ENCODE results near the gene SMCO2. TPM values are rescaled to one million over a fixed set of nuclear protein-coding genes. Genes with fewer than 3 reads are reported as not detected.

SMCO2 gene
- total and polyA plus RNA-seq, 10 of the 15 experiments (the other 5 are each of a cell fraction or from before 2014, with no cell fraction given): 0.11 to 2.3 (median 0.67) TPM

DNA sequence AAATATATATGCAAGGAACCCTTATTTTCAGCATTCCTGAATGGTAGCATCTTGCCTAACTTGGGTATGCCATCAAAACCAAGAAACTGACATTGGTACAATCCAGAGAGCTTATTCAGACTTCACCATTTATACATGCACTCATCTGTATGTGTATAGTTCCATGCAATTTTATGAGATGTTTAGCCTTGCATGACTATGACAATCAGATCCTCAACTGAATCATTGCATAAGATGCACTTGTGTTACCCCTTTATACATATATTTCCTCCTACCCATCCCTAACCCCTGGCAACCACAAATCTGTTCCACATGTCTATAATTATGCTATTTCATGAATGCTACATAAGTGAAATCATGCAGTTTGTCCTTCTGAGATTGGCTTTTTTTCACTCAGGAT lies 40.4 kb downstream of the SMCO2 start:
- Histone ChIP-seq H3K27ac (ENCODE audit: control insufficient read depth, insufficient read depth) (no peak overlapping the region), H4K20me1 (ENCODE audit: control insufficient read depth, insufficient read depth) (no peaks in the 10 kb centered on the region), H3K36me3 (ENCODE audit: control insufficient read depth in 2 of 2, insufficient read depth in 2 of 2, low read length in 1 of 2) (no peaks in the 10 kb centered on the region), H3K4me2 (ENCODE audit: control insufficient read depth, insufficient read depth) (no peak overlapping the region), H3K9ac (ENCODE audit: control insufficient read depth, insufficient read depth, low read length) (no peak overlapping the region), H3K4me3 (no peak overlapping the region), H3K27me3 (replicated peaks in 1 of 2; ENCODE audit: control insufficient read depth in 2 of 2, insufficient read depth in 2 of 2, low read length in 1 of 2) (no peaks in the 10 kb centered on the region), H3K9me3 (replicated peaks; ENCODE audit: control insufficient read depth, insufficient read depth, low read length) (no peaks in the 10 kb centered on the region), H3K4me1 (ENCODE audit: control insufficient read depth, insufficient read depth, low read length) (no peaks in the 10 kb centered on the region), H2AFZ (ENCODE audit: control insufficient read depth, low read depth, low read length) (no peak overlapping the region), H3K79me2 (ENCODE audit: control insufficient read depth, insufficient read depth, low read length) (no peaks in the 10 kb centered on the region)
- intact Hi-C loops (cut with micrococcal nuclease; ENCODE audit: unreplicated experiment) (no loop called here), in situ Hi-C loops (cut with MboI) (no loop called here)
- POLR2A ChIA-PET: no interaction called here
- no TSS peak for BruUV-seq (replicated peaks)
- CTCF ChIA-PET: no interaction called here
- no peak for TF ChIP-seq RFX5 (IDR thresholded peaks at IDR 0.05; ENCODE audit: low read depth, low read length)
- no peak for TF ChIP-seq ZBED1 (IDR thresholded peaks at IDR 0.05; ENCODE audit: borderline replicate concordance)
- TF ChIP-seq, protein P1, sequence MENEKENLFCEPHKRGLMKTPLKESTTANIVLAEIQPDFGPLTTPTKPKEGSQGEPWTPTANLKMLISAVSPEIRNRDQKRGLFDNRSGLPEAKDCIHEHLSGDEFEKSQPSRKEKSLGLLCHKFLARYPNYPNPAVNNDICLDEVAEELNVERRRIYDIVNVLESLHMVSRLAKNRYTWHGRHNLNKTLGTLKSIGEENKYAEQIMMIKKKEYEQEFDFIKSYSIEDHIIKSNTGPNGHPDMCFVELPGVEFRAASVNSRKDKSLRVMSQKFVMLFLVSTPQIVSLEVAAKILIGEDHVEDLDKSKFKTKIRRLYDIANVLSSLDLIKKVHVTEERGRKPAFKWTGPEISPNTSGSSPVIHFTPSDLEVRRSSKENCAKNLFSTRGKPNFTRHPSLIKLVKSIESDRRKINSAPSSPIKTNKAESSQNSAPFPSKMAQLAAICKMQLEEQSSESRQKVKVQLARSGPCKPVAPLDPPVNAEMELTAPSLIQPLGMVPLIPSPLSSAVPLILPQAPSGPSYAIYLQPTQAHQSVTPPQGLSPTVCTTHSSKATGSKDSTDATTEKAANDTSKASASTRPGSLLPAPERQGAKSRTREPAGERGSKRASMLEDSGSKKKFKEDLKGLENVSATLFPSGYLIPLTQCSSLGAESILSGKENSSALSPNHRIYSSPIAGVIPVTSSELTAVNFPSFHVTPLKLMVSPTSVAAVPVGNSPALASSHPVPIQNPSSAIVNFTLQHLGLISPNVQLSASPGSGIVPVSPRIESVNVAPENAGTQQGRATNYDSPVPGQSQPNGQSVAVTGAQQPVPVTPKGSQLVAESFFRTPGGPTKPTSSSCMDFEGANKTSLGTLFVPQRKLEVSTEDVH (IDR thresholded peaks at IDR 0.05; ENCODE audit: low read depth, partially characterized antibody): no peak
- no peak for TF ChIP-seq CBFB (IDR thresholded peaks at IDR 0.05; ENCODE audit: low read depth)
- TF ChIP-seq IRF4 (IDR thresholded peaks at IDR 0.05; ENCODE audit: low read depth, low read length): no peak
- TF ChIP-seq, protein P2, sequence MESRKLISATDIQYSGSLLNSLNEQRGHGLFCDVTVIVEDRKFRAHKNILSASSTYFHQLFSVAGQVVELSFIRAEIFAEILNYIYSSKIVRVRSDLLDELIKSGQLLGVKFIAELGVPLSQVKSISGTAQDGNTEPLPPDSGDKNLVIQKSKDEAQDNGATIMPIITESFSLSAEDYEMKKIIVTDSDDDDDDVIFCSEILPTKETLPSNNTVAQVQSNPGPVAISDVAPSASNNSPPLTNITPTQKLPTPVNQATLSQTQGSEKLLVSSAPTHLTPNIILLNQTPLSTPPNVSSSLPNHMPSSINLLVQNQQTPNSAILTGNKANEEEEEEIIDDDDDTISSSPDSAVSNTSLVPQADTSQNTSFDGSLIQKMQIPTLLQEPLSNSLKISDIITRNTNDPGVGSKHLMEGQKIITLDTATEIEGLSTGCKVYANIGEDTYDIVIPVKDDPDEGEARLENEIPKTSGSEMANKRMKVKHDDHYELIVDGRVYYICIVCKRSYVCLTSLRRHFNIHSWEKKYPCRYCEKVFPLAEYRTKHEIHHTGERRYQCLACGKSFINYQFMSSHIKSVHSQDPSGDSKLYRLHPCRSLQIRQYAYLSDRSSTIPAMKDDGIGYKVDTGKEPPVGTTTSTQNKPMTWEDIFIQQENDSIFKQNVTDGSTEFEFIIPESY (IDR thresholded peaks at IDR 0.05): no peak
- TF ChIP-seq, protein P3, sequence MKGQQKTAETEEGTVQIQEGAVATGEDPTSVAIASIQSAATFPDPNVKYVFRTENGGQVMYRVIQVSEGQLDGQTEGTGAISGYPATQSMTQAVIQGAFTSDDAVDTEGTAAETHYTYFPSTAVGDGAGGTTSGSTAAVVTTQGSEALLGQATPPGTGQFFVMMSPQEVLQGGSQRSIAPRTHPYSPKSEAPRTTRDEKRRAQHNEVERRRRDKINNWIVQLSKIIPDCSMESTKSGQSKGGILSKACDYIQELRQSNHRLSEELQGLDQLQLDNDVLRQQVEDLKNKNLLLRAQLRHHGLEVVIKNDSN (IDR thresholded peaks at IDR 0.05; ENCODE audit: borderline replicate concordance, extremely low read length, insufficient read depth, low read depth, low read length): no peak
- no peak for TF ChIP-seq PML (IDR thresholded peaks at IDR 0.05; ENCODE audit: low read length)
- TF ChIP-seq TCF3 (IDR thresholded peaks at IDR 0.05; ENCODE audit: borderline replicate concordance, insufficient read depth, low read depth, low read length): no peak
- no peak for TF ChIP-seq ZNF274 (IDR thresholded peaks at IDR 0.05; ENCODE audit: insufficient read depth, insufficient read length)
- TF ChIP-seq HDGF (IDR thresholded peaks at IDR 0.05): no peak
- no peak for TF ChIP-seq CBX3 (IDR thresholded peaks at IDR 0.05; ENCODE audit: borderline replicate concordance, low read depth)
- TF ChIP-seq, protein P4, sequence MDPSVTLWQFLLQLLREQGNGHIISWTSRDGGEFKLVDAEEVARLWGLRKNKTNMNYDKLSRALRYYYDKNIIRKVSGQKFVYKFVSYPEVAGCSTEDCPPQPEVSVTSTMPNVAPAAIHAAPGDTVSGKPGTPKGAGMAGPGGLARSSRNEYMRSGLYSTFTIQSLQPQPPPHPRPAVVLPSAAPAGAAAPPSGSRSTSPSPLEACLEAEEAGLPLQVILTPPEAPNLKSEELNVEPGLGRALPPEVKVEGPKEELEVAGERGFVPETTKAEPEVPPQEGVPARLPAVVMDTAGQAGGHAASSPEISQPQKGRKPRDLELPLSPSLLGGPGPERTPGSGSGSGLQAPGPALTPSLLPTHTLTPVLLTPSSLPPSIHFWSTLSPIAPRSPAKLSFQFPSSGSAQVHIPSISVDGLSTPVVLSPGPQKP (IDR thresholded peaks at IDR 0.05; ENCODE audit: low read depth, low read length): no peak
- no peak for DNase-seq (ENCODE audit: low read depth, low spot score)
- ATAC-seq: no peak
- SMC1A ChIA-PET (ENCODE audit: uncharacterized antibody, unreplicated experiment): interaction anchor here (1.4 kb wide), 1 partner anchor 47 kb away, joined by 3 read pairs; no protein-coding TSS in a partner anchor
- RAD21 ChIA-PET (ENCODE audit: unreplicated experiment): no interaction called here
- FAIRE-seq: no peak

All from GM12878 (cell line).